GM19438 (cell line): ENCODE measurements around the gene ITPRID1.
"Not testable (repeated sequence)": the region's sequence is repeated elsewhere in the genome, so short reads cannot be mapped to it uniquely, and the experiment has no call there.

Source experiments
- ATAC-seq: cut with Tn5 transposase; IDR thresholded peaks from one replicate; pipeline ENCODE4 v1.9.1; 2021; ENCODE audit warnings: low read depth; ENCODE audit not compliant: unreplicated experiment

Gene ITPRID1

DNA sequence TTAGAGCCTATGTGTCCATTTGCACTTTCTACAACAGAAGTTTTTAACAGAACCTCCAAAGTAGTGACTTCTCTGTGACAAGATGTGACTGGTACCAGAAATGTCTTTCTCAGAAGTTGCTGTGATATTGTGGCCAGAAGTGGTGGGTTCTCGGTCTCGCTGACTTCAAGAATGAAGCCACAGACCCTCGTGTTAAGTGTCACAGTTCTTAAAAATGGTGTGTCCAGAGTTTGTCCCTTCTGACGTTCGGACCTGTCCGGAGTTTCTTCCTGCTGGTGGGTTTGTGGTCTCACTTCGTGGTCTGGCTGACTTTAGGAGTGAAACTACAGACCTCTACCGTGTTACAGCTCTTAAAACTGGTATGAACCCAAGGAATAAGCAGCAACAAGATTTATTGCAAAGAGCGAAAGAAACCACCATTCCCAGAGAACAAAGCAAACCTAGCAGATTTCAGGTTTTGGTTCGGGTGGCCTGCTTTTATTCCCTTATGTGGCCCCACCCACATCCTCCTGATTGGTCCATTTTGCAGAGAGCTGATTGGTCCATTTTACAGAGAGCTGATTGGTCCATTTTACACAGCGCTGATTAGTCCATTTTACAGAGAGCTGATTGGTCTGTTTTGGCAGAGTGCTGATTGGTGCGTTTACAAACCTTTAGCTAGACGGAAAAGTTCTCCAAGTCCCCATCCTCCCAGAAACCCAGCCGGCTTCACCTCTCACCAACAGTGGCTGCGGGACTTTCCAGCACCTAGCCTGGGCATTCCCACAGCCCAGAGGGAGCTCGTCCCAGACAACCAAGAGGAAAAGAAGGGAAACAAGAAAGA lies 3.0 kb downstream of the ITPRID1 start:
- no peak for ATAC-seq

DNA sequence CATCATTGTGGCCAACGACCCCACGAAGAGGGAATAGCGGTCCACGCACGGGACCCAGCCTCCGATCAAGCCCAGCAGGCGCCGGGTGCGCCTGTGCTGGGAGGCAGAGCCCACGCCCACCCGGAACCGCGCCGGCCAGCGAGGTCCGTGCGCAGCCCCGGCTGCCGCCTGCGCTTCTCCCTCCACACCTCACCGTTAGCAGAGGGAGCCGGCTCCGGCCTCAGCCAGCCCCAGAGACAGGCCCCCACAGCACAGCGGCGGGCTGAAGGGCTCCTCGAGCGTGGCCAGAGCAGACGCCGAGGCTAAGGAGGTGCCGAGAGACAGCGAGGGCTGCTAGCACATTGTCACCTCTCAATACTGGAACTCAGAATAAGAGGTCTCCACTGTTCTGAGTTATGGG lies 3.6 kb downstream of the ITPRID1 start:
- no peak for ATAC-seq

DNA sequence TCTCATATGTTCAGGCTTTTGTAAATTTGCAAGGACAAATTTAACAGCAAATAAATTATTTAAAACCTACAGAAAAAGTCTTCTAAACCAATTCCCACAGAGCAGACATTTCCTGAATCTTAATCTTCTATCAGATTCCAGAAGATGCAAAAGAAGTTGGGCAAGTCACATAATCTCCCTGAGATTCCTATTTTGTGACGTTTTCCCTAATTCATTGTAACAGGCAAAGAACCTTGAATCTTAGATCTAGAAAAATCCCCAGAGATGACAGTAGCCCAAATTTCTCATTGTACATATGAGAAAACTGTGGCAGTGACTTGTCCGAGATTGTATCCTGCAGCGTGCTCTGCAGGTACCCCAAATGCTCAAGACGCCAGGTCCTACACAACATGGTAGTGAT lies 4.9 kb downstream of the ITPRID1 start:
- ATAC-seq = no peak

DNA sequence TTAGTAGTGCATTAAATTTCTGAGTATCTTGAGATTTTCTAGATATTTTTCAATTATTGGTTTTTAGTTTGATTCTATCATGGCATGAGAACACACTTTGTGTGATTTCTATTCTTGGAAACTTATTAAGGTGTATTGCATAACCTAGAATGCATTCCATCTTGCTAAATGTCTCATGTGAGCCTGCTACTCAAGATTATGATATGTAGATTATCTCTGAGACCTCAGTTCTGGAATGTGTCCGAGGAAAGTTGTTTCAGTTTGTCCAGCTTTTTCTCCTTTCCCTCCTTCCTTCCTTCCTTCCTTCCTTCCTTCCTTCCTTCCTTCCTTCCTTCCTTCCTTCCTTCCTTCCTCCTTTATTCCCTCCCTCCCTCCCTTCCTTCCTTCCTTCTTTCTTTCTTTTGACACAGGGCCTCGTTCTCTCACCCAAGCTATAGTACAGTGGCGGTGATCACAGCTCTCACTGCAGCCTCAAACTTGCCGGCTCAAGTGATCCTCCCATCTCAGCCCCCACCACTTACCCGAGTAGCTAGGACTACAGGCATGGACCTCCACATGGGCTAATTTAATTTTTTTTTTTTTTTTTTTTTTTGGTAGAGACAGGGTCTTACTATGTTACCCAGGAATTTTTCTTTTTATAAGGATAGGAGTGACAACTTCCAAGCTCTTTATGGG lies 7.6 kb downstream of the ITPRID1 start:
- no peak for ATAC-seq

DNA sequence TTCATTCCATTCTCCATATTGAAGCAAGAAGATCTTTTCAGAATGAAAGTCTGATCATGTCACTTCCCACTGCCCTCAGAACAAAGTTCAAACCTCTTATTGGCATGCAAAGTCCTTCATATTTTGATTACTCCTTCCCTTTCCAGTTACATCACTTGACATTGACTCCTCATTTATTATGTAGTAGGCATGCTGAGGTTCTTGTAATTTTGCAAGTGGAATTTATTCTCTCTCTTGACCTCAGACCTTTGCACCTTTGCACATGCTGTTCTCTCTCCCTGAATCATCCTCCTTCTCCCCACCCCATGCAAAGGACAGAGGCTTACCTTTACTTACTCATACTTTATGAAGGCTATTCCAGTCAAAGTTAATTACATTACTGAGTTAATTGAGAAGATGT lies 13.0 kb downstream of the ITPRID1 start:
- ATAC-seq = no peak

DNA sequence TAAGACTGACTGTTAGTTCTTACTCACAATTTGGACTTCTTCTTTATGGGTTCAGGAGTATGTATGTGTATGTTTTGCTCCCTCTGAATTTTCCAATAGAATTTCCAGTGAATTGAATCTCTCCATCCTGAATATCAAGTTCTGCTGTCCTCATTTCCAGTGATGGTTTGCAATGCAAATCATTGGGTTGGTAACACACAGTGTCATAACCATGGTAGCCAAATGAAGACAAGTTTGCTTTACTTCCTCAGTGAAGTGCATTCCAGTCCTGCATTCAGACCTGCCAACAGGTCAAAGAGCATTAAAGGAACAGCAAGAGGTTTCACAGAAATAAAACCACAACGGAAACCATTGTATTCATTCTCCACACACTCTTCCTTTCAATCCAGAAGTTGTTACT lies 15.2 kb downstream of the ITPRID1 start:
- no peak for ATAC-seq

DNA sequence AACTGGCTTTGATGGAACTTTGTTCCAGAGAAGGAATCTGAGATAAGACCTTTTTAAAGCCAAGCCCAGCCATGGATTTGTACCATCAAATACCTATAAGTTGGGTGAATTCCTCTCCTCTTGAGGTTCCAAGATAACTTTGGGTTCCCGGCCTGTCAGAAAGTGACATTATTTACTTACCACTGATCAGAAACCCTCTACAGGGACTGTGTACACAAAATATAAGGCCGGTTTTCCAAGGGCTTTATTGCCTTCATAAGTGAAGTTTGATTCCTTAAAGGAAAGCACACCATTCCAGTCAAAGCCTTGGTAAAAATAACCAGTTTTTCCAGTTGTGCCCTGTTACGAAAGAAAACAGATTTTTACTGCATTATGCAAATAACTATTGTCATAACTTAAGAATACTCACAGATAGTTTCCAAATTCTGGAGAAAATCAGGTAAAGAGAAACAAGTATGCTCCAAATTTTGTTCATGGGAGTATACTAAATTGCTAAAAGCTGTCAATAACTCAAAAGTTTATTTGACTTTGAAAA lies 26.8 kb downstream of the ITPRID1 start:
- ATAC-seq = not testable (repeated sequence)

DNA sequence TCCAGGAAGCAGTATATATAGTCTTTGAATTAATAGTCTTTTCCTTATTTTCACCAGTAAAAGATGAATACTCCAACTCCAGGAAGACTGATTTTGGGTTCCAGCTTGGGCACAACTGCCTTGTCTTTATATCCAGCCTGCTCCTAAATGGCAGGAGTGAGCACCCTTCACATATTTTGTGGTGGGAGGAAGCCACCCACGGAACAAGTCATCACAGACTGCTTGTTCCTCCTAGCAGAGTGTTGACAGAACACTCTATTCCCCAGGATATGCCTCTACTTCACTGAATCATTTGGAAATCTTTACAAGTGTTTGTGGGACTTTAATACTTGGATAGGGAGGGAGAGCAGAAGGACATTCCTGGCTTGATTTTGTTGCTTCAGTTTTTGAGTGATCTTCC lies 31.7 kb downstream of the ITPRID1 start:
- ATAC-seq = no peak

DNA sequence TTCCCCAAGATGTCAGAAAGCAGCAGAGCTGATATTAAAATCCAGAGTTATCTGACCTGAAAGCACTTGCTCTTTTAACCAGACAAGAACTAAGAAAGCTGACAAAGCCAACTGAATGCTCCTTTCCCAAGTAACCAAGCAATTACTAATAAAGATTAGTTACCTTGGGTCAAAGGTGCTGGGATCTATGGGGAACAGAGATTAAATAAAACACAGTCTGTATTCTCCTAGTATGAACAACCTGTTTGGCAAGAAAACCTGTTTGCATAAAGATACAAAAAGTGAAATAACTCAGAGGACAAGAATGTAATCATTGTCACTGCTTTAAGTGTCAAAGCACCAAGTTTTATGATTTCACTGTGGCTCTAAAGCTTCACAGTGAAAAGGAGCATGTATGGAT lies 35.7 kb downstream of the ITPRID1 start:
- no peak for ATAC-seq

DNA sequence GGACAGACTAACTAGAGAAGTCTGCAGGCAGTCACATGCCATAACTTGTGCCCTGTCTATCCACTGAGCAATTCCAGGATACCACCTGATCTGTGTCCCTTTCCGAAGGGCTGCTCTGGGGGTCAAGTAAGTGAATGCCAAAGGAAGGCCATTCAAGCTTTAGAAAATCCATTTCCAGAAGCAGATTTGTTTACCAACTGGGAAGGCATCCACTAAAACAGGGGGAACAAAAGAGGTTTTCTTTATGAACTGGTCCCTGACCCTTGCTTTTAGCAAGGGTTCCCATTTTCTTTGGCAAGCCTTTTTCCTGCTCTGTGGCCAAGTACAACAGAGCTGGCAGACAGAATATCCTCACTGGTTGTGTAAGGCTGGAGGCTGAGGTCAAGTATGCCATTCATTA lies 36.5 kb downstream of the ITPRID1 start:
- ATAC-seq = no peak

DNA sequence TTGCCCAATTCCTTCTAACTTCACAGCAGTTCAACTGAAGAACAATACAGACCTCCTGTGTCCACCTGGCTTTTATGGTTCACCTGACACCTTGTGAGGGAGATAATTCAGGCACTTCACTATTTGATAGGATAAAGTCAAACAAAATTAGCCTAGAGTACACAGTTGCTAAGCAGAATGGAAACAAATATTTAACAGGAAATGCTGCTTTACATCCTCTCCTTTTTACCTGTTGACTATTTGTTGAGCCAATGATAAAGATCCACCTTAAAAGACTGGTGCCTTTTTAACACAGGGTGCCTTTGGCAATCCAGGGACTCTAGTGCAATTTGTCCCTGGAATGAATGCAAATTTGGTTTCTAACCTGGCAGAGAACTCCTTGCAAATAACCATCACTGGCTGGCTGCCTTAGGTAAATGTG lies 39.8 kb downstream of the ITPRID1 start:
- ATAC-seq = no peak

DNA sequence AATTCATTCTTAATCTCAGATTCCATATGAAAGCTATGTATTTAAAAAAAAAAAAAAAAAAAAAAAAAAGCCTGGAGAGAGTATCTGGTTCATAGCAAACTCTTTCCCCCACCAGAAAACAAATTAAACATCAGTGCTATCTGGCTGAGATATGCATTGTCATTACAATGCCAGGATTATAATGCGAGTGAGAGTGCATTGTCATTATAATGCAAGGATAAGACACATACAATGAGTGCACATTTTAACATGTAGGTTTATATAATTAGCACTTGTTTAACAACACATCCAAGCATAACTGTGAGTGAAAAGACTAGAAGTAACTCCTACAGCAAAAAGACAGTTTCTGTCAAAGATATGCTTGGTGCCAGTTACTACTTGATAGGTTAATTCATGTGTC lies 48.1 kb downstream of the ITPRID1 start:
- ATAC-seq = no peak

DNA sequence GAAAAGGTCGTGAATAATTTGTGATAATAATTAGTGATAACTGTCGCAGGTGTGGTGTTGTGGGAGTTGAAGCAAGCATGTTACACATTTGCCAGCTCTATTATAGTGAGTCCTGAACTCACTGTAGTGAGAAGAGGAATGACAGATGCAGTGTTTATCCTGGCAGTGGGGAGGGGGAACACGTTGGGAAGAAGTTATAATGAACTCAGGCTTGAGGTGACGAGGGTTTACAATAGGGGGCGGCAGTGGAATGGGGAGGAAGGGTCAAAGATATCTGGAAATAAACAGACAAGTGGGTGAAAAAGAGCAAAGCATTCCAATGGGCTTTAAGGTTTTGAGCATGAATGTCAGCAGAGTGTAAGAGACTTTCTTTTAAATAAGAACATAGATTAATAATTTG lies 49.6 kb downstream of the ITPRID1 start:
- no peak for ATAC-seq

DNA sequence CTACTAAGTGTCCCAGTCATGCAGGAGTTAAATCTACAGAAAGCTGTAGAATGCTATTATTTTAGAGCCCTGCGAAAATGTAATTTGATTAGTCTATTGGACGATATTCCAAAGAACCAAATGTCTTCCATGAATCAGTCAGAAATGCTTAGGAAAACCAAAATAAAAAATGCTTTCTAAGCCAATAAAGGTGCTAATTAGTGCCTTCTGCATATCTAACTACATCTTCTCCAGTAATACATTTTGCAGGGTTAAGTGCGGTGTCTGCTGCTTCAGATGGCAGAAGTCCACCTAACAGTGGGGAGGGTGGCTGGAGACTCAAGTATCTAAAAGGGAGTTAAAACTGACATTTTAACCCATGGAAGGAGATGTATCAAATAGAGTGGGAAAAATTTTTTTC lies 50.1 kb downstream of the ITPRID1 start:
- no peak for ATAC-seq

DNA sequence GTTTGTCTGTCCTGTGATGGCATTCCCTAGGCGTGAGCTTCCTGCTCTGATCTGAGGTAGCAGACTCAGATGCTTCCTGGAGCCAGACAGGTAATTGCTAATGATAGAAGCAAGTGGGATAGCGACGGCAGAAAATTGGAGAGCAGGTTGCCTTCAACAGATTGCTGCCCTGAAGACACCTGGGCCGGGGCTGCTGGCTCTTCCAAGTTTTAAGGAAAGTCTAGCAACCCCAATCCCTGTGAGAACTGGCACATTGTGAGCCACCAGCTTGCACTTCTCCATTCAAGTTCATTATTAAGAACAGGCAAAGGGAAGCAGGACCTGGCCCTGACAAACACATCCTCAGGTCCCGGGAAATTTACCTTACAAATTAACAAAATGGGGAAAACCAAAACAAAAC lies 50.8 kb downstream of the ITPRID1 start:
- ATAC-seq = no peak

DNA sequence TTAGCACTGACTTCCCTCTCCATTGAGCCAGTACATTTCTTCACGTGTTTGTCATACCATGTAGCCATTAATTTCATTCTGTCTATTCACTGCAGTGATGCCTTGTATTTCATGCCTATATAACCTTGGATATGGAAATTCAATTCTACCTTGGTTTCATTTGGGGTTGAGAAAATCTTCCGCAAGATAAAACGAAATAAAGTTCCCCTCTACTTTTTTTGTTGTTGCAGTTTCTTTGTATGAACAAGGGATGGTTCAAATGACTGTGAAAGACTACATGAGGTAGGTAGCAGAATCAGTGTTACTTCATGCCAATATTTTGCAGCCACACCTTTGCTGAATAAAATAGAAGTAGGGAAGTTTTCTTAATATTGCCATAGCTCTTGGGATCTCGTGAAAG lies 55.6 kb downstream of the ITPRID1 start:
- no peak for ATAC-seq

DNA sequence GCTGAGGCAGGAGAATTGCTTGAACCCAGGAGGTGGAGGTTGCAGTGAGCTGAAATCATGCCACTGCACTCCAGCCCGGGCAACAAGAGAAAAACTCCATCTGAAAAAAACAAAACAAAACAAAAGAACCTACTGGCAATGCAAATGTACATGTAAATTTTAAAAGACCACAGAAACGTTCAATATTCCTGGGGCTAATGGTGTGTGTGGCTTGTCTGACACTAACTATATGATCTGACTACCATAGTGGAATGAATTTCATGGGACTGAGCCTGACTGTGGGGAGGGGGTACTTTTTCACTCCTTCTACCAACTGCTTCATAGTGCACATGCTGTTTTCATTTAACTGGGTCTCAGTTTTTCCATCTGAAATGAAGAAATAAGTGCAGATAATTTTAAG lies 69.6 kb downstream of the ITPRID1 start:
- no peak for ATAC-seq

DNA sequence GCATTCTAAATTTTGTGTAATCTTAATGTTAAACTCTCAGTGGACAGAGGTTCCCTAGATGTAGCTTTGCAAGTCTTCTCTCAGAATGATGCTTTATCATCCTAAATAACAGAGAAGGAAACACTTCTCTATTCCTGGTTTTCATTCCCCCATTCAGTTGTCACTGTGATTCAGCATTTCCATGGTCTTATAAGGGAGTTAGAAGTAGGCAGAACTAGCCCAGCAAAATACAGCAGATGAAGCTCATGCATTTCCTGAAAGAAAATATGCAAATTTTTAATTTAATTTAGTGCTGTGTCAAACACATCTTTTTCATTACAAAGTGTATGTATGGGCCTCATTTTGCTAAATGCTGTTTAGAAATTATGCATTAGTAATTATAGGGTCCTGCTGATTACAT lies 70.1 kb downstream of the ITPRID1 start:
- ATAC-seq = no peak

DNA sequence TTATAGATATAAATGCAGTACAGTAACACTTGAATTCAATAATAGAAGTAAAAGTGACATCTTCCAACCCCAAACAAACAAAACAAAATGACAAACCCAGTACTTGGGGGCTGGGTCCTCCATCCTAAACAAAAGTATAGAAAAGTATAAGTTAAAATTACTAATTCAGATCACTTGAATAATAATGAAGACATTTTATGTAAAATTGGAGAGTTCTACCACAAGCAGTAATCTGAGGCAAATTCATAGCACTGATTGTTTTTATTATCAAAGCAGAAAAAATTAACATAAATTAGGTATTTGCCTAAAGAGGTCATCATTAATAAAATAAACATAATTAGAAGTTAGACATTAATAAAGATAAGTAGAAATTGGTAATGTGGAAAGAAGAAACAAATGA lies 81.5 kb downstream of the ITPRID1 start:
- no peak for ATAC-seq

DNA sequence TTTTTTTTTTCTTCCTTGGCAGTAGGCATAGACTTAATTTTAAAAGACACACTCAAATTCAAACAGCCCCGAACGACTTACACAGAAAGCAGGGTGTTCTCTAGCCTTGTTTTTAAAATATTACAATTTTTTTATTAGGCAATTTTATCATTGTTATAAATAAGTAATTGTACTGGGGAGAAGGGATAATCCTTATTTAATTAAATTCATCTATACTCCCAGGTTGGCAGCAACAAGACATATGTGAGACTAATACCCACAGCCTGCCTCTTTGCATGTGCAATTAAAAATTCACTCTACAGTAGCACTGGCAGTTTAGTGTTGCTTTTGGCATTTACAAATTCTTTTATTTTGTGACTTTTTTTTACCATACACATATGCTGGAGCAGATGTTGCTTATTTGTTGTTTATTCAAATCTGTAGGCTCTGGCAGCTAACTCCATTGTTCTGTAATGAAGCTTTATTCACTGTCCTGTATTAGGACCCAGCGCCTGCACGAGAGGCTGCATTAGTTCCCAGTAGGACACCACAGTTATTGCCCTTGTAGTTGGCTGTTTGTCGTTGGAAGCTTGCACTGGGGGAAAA lies 88.2 kb downstream of the ITPRID1 start:
- ATAC-seq = no peak

DNA sequence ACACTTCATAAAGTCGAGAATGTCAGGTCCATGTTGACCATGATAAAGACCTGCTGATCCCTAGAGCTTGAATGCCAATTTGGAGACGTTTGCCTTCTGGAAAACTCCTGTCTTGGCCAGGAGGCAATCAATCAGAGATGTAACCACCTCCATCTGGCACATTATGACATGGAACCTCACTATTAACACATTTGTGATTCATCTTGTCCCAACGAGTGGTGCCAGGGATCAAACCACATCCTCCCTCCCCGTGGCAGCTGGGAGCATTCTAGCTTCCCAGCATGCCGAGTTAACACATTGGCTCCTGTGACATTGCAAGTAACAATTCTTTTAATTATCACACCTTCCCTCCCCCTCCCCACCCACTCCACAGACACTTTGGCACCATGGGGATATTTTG lies 89.2 kb downstream of the ITPRID1 start:
- ATAC-seq = no peak

DNA sequence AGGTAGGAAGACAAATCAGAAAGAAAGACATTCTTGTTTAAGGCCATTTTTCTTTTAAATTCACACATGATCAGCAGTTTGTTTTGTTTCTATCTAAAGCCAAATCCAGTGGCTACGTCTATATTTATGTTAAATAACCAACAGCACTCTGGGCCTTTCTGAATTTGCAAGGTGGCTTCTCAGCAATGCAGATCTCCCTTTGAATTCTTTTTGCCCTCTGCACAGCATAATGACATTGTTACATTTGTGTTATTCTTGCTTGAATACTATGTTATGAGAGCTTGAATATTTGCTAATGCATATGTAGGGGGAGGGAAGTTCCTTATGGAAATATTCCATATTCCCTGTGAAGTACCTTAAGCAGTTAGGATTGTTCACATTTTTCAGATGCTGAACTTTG lies 99.7 kb downstream of the ITPRID1 start:
- ATAC-seq = no peak
